HG02981 (cell line): ENCODE data around the gene UAP1.

Experiments used
- ATAC-seq: cut with Tn5 transposase; IDR thresholded peaks from one replicate; pipeline ENCODE4 v1.9.1; 2021; ENCODE audit warnings: mild to moderate bottlenecking, moderate library complexity; ENCODE audit not compliant: unreplicated experiment

Gene UAP1

GRCh38 chr1:162561616-162562469 lies at the start of gene UAP1:
TSS of gene UAP1 (plus strand) at chr1:162561722. CDS start at chr1:162566069, 4,347 bp downstream.
- peak; percentile 26 for ATAC-seq

- ATAC-seq: no peak
Measured at GRCh38 chr1:162527314-162527713, 34.2 kb upstream of the UAP1 start.

GRCh38 chr1:162530307-162530987 lies 31.1 kb upstream of the UAP1 start:
- ATAC-seq: peak; percentile 97

GRCh38 chr1:162530988-162531319 lies 30.6 kb upstream of the UAP1 start:
- no peak for ATAC-seq

GRCh38 chr1:162535501-162535900 lies 26.0 kb upstream of the UAP1 start:
- no peak for ATAC-seq

- no peak for ATAC-seq
Measured at GRCh38 chr1:162536511-162536910, 25.0 kb upstream of the UAP1 start.

GRCh38 chr1:162537216-162537615 lies 24.3 kb upstream of the UAP1 start:
- no peak for ATAC-seq

GRCh38 chr1:162538815-162539431 lies 22.6 kb upstream of the UAP1 start:
- ATAC-seq: no peak

- no peak for ATAC-seq
Measured at GRCh38 chr1:162541619-162542141, 19.8 kb upstream of the UAP1 start.

GRCh38 chr1:162543228-162543627 lies 18.3 kb upstream of the UAP1 start:
- no peak for ATAC-seq

GRCh38 chr1:162548170-162548569 lies 13.4 kb upstream of the UAP1 start:
- no peak for ATAC-seq

GRCh38 chr1:162549001-162549400 lies 12.5 kb upstream of the UAP1 start:
- ATAC-seq: no peak

GRCh38 chr1:162550925-162551324 lies 10.6 kb upstream of the UAP1 start:
- ATAC-seq: no peak

- no peak for ATAC-seq
Measured at GRCh38 chr1:162551969-162552683, 9.4 kb upstream of the UAP1 start.

GRCh38 chr1:162552684-162553252 lies 8.8 kb upstream of the UAP1 start:
- no peak for ATAC-seq

GRCh38 chr1:162554258-162554657 lies 7.3 kb upstream of the UAP1 start:
- no peak for ATAC-seq

- ATAC-seq: no peak
Measured at GRCh38 chr1:162557536-162557935, 4.0 kb upstream of the UAP1 start.

- no peak for ATAC-seq
Measured at GRCh38 chr1:162560303-162561036, 1.1 kb upstream of the UAP1 start.

GRCh38 chr1:162561037-162561615 lies 396 bp upstream of the UAP1 start:
- ATAC-seq: peak; percentile 91

- ATAC-seq: no peak
Measured at GRCh38 chr1:162562470-162562828, 927 bp downstream of the UAP1 start.
